HepG2 (cell line): Measurements from ENCODE around the gene ABCC3. TPM values are rescaled to one million over a fixed set of nuclear protein-coding genes. Genes with fewer than 3 reads are reported as not detected.

ENCODE experiments used
- KLF13 ChIP-seq: sonication (generic); formaldehyde crosslinking; IDR thresholded peaks from 2 replicates; pipeline ENCODE4 v1.4.0; 2020; ENCODE audit warnings: mild to moderate bottlenecking, missing genetic modification reagents
- KMT2B ChIP-seq: IDR thresholded peaks from 2 replicates; pipeline ENCODE4 v1.6.1; 2016; ENCODE audit warnings: missing genetic modification reagents, missing compliant biosample characterization
- RXRA ChIP-seq: sonication (generic); formaldehyde crosslinking; IDR thresholded peaks from 2 replicates; pipeline ENCODE4 v1.5.1; 2020; ENCODE audit warnings: missing genetic modification reagents
- SOX13 ChIP-seq, 3 experiments: fragments of 450-650 bp in 1 of 3; sonication (generic) in 1 of 3; formaldehyde crosslinking in 1 of 3; IDR thresholded peaks in 2 of 3; conservative IDR thresholded peaks in 1 of 3; 2 replicates each; pipeline versions ENCODE4 v1.5.0 to v1.6.1; 2016 to 2020; ENCODE audit warnings: antibody characterized with exemption in 1 of 3, mild to moderate bottlenecking in 1 of 3, missing compliant biosample characterization in 1 of 3, missing genetic modification reagents in 1 of 3, moderate library complexity in 1 of 3
- ZMYM3 ChIP-seq: sonication (generic); formaldehyde crosslinking; IDR thresholded peaks from 2 replicates; pipeline ENCODE4 v1.5.1; 2020; ENCODE audit warnings: mild to moderate bottlenecking, missing genetic modification reagents
- ZNF773 ChIP-seq: sonication (generic); formaldehyde crosslinking; IDR thresholded peaks from 2 replicates; pipeline ENCODE4 v1.4.0; 2020; ENCODE audit warnings: missing genetic modification reagents, borderline replicate concordance
- ZSCAN20 ChIP-seq: sonication (generic); formaldehyde crosslinking; IDR thresholded peaks from 2 replicates; pipeline ENCODE4 v1.4.0; 2020; ENCODE audit warnings: missing genetic modification reagents, mild to moderate bottlenecking, borderline replicate concordance
- polyA plus RNA-seq, 8 experiments: library from polyadenylated mRNA; depleted of rRNA in 3 of 8; stranded (reverse) in 7 of 8; unstranded in 1 of 8; fragments of >200 nt; fragmentation: Illumina TruSeq in 4 of 8; extraction: Trizol in 4 of 8; gene quantifications; 2 replicates each; pipeline versions ENCODE4 v1.2.1 to v1.2.3, GENCODE V29; 2011 to 2016; ENCODE audit warnings: low read depth in 4 of 8, missing spikeins in 1 of 8, mixed read lengths in 1 of 8; ENCODE audit not compliant: insufficient read depth in 1 of 8
- total RNA-seq, 5 experiments: library from RNA; depleted of rRNA; stranded (reverse); fragments of >200 nt; fragmentation: Illumina TruSeq; extraction: Trizol; gene quantifications; 2 replicates each; pipeline ENCODE4 v1.2.3, GENCODE V29; 2016; ENCODE audit warnings: low read depth in 1 of 5
- TF ChIP-seq, protein P1 (sequence below): sonication (generic); formaldehyde crosslinking; IDR thresholded peaks from 2 replicates; pipeline ENCODE4 v1.5.0; 2020; ENCODE audit warnings: mild to moderate bottlenecking, missing genetic modification reagents
- TF ChIP-seq, protein P2 (sequence below), 2 experiments: sonication (generic) in 1 of 2; formaldehyde crosslinking in 1 of 2; IDR thresholded peaks; 2 replicates each; pipeline versions ENCODE4 v1.4.0 to v1.6.1; 2018 to 2020; ENCODE audit warnings: missing genetic modification reagents in 2 of 2, borderline replicate concordance in 1 of 2, low read depth in 1 of 2, mild to moderate bottlenecking in 1 of 2, missing biosample characterization in 1 of 2
- TF ChIP-seq, protein P3 (sequence below): sonication (generic); formaldehyde crosslinking; IDR thresholded peaks from 2 replicates; pipeline ENCODE4 v1.8.1; 2023; ENCODE audit warnings: mild to moderate bottlenecking, missing genetic modification reagents, borderline replicate concordance
- TF ChIP-seq, protein P4 (sequence below), 2 experiments: sonication (generic) in 1 of 2; formaldehyde crosslinking in 1 of 2; IDR thresholded peaks; 2 replicates each; pipeline versions ENCODE4 v1.4.0 to v1.6.1; 2016 to 2020; ENCODE audit warnings: borderline replicate concordance in 1 of 2, low read depth in 1 of 2, mild to moderate bottlenecking in 1 of 2, missing genetic modification reagents in 1 of 2
- TF ChIP-seq, protein P5 (sequence below): sonication (generic); formaldehyde crosslinking; IDR thresholded peaks from 2 replicates; pipeline ENCODE4 v1.4.0; 2020; ENCODE audit warnings: mild to moderate bottlenecking, missing genetic modification reagents

The ABCC3 gene
- total and polyA plus RNA-seq, 2 of the 13 experiments (the other 11 are each of a cell fraction or from before 2014, with no cell fraction given) = 25.2 to 50.7 TPM

DNA sequence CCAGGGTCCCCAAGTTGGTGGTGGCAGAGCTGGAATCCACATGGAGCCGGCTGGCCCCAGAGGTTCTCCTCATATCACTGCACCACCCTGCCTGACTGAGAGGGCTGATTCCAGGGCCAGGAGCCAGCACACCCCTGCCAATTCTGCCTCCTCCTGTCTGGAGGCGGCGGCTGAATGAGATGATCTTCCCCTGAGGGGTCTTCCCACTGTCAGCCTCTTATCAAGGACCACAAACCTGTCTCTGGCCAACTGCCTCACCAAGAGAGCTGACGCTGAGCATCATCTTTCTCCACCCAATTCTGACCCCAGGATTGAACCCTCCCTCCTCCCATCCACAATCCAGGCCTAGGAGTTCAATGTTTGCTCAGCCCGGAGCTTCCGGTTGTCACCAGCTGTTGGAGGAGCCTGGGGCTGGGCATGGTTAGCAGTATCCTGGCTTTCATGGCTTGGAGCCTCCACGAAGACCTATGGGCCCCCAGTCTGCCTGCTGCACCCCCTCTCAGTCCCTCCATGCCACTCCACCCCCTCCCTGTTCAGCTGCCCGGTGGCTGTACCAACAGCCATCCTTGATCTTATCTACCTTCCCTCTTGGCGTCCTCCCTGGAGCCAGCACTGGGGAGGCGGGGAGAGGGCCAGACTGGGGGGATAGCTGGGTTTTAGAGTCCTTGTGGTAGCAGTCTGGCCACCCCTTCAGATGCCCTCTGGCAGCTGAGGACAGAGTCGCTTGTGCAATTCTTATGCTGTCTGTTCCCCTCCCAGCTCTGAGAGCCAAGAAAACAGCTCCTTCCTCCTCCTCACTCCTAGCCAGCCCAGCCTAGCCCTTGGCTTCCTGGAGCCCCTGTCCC is 25.6 kb downstream of the ABCC3 start (continued):
- TF ChIP-seq, protein P1, sequence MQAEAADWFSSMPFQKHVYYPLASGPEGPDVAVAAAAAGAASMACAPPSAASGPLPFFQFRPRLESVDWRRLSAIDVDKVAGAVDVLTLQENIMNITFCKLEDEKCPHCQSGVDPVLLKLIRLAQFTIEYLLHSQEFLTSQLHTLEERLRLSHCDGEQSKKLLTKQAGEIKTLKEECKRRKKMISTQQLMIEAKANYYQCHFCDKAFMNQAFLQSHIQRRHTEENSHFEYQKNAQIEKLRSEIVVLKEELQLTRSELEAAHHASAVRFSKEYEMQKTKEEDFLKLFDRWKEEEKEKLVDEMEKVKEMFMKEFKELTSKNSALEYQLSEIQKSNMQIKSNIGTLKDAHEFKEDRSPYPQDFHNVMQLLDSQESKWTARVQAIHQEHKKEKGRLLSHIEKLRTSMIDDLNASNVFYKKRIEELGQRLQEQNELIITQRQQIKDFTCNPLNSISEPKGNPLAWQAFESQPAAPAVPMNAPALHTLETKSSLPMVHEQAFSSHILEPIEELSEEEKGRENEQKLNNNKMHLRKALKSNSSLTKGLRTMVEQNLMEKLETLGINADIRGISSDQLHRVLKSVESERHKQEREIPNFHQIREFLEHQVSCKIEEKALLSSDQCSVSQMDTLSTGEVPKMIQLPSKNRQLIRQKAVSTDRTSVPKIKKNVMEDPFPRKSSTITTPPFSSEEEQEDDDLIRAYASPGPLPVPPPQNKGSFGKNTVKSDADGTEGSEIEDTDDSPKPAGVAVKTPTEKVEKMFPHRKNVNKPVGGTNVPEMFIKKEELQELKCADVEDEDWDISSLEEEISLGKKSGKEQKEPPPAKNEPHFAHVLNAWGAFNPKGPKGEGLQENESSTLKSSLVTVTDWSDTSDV (CRISPR knock-in tag) = no peak
- TF ChIP-seq KMT2B (no peak), SOX13 (IDR thresholded peaks at IDR 0.05) (no peak), SOX13 (CRISPR knock-in tag; conservative IDR thresholded peaks at IDR 0.05 in 1 of 2, IDR thresholded peaks at IDR 0.05 in 1 of 2) (peak in 1 of 2 experiments; percentile 64; a peak in 2 of 4 replicates), KLF13 (CRISPR knock-in tag) (no peak), ZSCAN20 (CRISPR knock-in tag) (no peak), RXRA (CRISPR knock-in tag) (peak; percentile 73), ZNF773 (CRISPR knock-in tag) (no peak), ZMYM3 (peak; percentile 78; the same call in 1 of the 2 replicates)
- TF ChIP-seq, protein P2, sequence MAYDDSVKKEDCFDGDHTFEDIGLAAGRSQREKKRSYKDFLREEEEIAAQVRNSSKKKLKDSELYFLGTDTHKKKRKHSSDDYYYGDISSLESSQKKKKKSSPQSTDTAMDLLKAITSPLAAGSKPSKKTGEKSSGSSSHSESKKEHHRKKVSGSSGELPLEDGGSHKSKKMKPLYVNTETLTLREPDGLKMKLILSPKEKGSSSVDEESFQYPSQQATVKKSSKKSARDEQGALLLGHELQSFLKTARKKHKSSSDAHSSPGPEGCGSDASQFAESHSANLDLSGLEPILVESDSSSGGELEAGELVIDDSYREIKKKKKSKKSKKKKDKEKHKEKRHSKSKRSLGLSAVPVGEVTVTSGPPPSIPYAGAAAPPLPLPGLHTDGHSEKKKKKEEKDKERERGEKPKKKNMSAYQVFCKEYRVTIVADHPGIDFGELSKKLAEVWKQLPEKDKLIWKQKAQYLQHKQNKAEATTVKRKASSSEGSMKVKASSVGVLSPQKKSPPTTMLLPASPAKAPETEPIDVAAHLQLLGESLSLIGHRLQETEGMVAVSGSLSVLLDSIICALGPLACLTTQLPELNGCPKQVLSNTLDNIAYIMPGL (CRISPR knock-in tag; IDR thresholded peaks at IDR 0.05; ENCODE audit: borderline replicate concordance in 1 of 2, low read depth in 1 of 2) = no peak; a peak in 1 of 4 replicates
- TF ChIP-seq, protein P3, sequence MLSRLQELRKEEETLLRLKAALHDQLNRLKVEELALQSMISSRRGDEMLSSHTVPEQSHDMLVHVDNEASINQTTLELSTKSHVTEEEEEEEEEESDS = no peak
- TF ChIP-seq, protein P4, sequence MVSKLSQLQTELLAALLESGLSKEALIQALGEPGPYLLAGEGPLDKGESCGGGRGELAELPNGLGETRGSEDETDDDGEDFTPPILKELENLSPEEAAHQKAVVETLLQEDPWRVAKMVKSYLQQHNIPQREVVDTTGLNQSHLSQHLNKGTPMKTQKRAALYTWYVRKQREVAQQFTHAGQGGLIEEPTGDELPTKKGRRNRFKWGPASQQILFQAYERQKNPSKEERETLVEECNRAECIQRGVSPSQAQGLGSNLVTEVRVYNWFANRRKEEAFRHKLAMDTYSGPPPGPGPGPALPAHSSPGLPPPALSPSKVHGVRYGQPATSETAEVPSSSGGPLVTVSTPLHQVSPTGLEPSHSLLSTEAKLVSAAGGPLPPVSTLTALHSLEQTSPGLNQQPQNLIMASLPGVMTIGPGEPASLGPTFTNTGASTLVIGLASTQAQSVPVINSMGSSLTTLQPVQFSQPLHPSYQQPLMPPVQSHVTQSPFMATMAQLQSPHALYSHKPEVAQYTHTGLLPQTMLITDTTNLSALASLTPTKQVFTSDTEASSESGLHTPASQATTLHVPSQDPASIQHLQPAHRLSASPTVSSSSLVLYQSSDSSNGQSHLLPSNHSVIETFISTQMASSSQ (IDR thresholded peaks at IDR 0.05; ENCODE audit: low read depth) = no peak
- TF ChIP-seq, protein P4 (CRISPR knock-in tag; IDR thresholded peaks at IDR 0.05; ENCODE audit: borderline replicate concordance) = no peak; the same call in 1 of the 2 replicates
- TF ChIP-seq, protein P5, sequence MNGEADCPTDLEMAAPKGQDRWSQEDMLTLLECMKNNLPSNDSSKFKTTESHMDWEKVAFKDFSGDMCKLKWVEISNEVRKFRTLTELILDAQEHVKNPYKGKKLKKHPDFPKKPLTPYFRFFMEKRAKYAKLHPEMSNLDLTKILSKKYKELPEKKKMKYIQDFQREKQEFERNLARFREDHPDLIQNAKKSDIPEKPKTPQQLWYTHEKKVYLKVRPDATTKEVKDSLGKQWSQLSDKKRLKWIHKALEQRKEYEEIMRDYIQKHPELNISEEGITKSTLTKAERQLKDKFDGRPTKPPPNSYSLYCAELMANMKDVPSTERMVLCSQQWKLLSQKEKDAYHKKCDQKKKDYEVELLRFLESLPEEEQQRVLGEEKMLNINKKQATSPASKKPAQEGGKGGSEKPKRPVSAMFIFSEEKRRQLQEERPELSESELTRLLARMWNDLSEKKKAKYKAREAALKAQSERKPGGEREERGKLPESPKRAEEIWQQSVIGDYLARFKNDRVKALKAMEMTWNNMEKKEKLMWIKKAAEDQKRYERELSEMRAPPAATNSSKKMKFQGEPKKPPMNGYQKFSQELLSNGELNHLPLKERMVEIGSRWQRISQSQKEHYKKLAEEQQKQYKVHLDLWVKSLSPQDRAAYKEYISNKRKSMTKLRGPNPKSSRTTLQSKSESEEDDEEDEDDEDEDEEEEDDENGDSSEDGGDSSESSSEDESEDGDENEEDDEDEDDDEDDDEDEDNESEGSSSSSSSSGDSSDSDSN (CRISPR knock-in tag) = peak; percentile 69
